HG03025 (cell line): ENCODE results near the gene ADCK1.
"Not testable (repeated sequence)": the region's sequence is repeated elsewhere in the genome, so short reads cannot be mapped to it uniquely, and the experiment has no call there.

Experiments used
- ATAC-seq: cut with Tn5 transposase; IDR thresholded peaks from one replicate; pipeline ENCODE4 v1.9.1; 2021; ENCODE audit warnings: mild to moderate bottlenecking, moderate library complexity; ENCODE audit not compliant: unreplicated experiment, low FRiP score

The ADCK1 gene

DNA sequence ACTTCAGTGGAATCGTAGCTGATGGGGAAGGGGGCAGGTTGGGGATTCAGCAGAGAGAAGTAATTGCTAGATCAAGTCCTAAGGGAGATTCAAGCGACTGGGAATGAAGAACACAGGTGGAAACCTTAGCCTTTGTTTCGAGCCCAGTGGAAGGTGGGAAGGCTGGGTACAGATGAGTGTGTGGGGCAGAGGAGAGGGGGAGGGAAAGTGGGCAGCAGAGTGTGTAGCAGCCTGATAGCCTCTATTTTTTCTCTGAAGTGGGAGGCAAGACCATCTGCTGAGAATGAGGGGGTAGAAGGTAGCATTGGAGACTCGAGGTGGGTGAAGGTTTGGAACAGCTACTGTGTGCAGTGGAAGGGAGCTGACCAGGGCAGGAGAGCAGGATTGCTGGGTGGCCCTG is 91.0 kb downstream of the ADCK1 start:
- no peak for ATAC-seq

DNA sequence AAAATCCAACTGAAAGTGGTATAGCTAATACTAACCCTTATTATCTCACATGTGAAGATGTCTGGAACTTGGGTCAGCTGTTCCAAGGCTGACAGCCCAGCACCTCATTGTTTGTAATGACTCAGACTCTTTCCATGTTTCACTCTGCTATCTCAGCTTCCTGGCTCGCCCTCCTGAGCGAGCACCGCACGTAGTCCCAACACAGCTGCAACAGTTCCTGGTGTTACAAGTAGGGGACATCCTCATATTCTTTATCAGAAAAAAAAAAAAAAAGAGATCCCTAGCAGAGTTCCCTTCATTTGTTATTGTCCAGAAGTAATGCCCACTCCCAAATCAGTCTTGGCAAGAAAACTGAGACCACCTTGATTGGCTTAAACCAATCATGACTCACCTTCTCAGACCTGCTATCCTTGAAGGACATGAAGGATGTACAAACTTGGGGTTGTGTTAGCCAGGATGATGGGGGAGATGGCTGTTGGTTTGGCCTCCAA is 92.5 kb downstream of the ADCK1 start:
- ATAC-seq, result no peak

DNA sequence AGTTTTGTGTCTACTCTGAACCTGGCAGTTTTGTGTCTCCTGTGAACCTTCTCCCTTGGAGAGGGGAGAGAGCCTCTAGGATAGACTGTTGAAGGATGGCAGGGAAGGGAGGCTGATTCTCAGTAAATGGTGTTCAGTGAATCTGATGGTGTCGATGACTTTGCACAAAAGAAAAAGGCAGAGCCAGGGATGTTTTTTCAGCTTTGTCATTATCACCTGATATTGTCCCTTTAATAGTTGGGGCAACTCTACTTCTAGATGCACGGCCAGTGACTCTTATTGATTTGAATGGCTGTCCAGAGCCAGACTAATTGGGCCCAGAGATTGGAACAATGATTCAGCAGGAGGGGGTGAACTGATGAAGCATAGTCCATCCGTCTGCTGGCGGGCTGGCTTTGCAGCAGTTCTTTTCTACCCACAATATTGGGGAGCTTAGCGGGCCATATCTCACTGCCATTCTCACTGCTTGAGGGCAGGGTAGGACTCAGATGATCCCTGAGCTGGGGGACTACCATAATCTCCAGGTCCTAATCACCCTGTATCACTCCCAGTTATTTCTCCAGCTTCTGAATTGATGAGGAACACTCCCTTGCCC is 93.1 kb downstream of the ADCK1 start:
- ATAC-seq, result no peak

DNA sequence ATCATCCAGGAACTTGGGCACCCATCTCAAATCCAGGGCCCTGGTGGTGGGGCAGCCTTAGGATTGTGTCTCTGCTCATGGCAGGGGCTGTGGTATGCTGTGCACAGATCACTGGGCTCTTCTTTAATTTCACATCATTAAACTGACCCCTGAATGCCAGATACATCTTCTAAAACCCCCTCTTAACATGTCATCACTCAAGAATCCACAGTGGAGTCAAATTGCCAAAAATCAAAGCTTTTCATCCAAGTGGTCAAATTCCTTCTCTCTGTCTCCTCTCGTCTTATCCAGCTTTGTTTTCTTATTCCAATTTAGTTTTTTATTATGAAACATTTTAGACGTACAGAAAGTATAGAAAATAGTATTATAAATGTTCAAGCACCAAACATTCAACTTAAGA is 97.5 kb downstream of the ADCK1 start:
- ATAC-seq, result no peak

DNA sequence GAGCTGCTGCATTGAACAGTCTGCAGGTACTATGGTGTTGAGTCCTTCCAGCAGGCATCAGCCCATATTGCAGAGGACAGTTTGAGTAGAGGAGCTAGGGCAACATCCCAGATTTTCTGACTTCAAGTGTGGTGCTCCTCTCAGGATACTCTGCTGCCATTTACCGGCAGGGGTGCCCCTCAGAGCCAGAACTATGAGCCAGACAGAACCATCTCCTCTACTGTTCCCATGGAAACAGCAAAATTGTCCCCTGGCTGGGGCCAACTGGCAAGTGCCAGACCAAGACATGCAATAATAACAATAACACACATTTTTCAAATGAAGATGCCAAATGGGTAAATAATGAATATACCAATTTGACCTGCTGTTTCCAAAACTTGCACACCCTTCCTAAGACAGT is 102.9 kb downstream of the ADCK1 start:
- ATAC-seq, result no peak

DNA sequence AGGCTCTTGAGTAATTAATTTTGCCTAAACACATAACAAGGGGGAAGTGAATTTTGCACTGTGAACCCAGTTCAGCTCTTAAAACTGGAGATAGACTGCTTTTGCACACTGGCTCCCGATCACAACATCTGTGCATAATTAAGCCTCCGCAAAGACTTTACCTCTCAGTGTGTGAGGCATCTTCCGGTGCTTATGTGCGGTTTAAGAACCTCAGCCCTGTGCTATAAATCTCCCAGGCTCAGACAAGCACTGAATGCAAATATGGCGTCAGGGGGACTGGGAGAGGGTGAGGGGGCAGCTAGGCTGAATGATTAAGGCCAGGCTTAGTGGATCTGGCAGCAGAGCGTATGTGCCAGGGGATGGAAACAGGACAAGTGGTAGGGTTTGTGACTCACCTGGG is 103.3 kb downstream of the ADCK1 start:
- ATAC-seq, result no peak

DNA sequence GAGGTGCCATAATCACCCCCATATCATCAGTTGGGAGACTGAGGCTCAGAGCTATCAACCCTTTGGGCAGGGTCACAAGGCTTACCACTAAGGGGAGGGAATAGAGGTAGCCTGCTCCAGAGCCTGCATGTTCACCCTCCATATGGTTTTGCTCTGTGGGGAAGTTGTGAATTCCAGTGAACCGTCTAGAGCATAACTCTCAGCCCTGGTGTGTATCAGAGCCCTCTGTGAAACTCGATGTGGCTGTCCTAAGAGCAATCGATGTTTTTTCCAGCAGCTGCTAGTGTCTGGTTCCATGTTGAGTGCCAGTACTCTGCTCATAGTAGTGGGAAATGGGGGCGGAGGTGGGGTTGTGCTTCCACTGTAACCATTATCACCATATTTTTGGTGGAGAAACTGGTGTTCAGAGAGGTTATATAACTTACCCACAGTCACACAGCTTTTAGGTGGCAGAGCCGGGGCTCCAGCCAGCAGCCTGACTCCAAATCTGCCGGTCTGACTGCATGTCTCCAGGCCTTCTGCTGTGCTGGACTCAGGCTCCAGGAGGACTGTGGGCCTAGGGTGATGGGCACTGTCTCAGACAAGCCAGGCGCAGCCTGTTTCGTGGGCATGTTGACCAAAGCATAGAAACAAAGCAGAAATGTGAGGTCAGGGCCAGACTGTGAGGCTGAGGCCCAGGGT is 104.2 kb downstream of the ADCK1 start:
- no peak for ATAC-seq

DNA sequence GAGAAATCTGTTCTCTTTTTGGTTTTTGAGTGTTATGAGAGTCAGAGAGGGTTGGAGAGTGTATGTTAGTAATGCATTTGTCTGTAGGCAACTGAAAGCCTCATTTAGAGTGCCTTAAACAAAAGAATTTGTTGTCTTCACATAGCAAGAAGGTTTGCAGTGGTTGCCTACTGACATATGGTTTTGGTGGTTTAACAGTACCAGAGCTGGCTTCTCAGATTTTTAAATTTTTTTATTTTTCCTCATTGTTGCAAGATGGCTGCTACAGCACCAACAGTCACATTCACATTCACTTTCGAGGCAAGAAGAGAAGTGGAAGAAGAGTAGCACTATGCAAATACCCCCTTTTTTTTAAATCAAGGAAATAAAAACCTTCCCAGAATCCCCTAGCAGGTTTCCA is 106.5 kb downstream of the ADCK1 start:
- ATAC-seq, result no peak

DNA sequence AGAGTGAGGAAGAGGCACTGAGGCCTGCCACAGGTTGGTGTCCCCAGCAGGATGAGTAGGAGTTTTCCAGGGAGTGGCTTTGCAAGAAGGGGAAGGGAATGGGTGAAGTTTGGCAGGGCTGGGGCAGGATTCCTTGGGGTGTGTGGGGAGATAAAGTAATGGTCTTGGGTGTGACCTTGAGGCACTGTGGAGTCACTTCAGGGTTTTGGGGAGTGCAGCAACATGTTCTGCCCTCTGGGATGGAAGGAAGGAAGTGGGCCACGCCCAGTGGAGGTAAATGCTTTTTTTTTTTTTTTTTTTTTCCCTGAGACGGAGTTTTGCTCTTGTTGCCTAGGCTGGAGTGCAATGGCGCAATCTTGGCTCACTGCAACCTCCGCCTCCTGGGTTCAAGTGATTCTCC is 108.9 kb downstream of the ADCK1 start:
- ATAC-seq, result no peak

DNA sequence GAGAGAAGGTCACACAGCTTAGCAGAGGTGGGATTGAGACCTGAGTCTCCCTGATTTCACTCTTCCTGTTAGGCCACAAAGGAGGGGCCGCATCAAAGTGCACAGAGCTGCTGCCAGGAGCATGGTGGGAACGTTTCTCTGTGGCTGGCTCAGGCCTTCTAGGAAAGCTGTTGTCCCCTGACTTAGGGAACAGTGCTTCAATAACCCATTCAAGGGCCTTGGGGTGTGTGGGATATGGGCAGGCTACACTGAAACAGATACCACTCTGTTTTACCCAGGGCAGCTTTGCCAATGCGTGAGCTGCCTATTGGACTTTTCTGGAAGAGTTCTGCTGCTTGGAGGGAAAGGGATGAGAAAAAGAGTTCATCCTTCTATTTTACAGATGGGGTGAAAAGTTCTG is 110.0 kb downstream of the ADCK1 start:
- ATAC-seq, result no peak

DNA sequence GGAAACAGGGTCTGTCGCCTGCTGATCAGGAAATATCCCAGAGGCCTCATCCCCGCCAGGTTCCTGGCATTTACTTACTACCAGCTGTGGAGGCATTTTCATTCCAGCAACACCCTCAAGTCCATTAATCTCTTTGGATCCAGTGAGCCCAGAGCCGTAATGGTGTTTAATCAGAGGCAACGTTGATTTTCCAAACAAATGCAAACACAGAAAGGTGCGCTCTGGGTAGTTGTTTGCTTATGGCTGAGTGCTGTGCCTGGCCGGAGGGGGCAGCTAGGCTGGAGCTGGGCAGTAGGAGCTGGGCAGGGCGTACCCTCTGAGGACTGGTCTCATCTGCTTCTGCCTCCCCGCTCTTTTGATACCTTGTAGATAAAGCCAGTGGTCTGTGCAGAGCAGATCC is 110.6 kb downstream of the ADCK1 start:
- no peak for ATAC-seq

DNA sequence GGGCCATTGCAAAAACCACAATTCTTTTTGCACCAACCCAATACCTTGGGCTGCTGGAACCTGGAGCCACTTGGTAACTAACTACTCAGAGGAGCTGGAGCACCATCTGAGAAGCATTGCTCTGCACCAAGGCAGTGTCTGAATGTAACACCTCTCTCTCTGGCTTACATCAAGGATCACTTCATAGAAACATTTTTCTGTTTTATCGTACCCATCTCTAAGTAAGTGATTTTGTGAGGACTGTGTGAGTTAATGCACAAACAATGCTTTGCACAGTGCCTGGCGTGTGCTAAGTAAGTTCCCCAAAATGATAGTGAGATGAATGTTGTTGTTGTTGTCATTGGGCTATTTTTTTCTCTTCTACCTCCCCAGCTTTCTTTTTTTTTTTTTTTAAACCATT is 111.4 kb downstream of the ADCK1 start:
- no peak for ATAC-seq

DNA sequence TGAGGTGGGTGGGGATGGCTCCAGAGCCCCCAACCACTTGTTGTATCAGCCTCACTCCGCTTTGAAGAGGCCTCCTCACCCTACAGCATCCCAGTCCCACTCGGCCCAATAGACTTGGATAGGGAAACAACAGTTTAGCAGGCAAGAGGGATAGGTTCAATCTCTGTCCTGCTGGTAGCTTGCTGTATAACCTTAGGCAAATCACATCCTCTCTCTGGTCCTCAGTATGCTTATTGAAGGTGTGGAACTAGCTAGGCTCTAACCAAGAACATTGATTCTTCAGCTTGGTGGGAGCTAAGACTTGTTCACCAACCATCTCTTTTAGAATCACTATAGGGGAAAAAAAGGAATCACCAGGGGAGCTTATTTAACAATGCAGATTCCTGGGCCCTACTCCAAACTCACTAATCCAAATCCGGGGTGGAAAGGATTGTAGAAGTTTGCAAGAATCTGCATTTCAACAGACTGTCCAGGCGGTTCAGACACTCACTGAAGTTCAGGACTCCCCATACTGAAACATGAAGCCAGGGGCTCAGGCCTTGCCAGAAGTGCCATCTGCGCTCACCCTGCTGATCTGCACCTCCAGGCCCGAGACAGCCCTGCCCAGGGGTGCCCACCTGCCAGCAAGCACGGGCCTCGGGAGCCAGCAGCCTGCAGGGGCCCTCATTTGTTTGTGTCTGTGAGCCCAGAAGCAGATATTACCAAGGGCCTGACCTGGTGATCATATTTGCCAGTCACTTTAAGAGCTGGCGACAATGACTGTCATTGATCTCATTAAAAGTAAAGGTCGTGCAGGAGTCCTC is 113.0 kb downstream of the ADCK1 start:
- ATAC-seq, result no peak

DNA sequence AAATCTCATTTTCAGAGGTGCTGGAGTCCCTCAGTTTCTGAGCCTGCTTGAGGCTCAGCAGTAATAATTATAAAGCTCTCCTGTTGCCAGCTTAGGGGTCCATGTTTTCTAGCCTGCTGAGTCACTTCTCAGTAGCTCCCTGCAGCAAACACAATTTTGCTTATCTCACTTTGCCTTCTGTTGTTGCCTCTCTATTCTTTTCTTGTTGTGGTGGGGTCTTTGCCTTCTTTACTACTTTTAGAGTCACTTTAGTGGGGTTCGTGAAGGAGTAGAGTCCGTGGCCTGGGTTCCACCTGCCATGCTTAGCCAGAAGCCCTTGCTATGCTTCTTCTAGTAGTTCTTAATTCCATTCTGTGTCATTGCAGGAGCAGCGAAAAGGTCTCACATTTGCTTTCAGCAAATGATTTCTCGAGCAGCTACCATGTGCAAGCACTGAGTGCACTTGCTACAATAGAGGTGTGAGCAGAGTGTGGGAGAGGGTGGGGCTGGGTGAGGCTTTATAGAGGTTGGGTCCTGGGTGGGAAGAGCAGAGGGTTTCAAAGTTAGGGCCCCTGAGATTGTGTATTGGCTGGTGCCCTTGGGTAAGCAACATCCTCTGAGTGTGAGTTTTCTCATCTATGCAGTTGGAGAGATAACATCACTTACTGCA is 114.3 kb downstream of the ADCK1 start:
- no peak for ATAC-seq

DNA sequence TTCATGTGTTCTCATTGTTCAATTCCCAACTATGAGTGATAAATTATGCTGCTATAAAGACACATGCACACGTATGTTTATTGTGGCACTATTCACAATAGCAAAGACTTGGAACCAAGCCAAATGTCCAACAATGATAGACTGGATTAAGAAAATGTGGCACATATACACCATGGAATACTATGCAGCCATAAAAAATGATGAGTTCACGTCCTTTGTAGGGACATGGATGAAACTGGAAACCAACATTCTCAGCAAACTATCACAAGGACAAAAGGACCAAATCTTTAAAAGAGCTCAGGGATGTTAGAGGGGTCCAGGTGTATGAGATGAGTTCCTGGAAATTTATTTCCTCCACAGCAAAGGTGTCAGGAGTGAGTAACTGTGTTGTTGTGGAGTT is 115.5 kb downstream of the ADCK1 start:
- ATAC-seq, result not testable (repeated sequence)

DNA sequence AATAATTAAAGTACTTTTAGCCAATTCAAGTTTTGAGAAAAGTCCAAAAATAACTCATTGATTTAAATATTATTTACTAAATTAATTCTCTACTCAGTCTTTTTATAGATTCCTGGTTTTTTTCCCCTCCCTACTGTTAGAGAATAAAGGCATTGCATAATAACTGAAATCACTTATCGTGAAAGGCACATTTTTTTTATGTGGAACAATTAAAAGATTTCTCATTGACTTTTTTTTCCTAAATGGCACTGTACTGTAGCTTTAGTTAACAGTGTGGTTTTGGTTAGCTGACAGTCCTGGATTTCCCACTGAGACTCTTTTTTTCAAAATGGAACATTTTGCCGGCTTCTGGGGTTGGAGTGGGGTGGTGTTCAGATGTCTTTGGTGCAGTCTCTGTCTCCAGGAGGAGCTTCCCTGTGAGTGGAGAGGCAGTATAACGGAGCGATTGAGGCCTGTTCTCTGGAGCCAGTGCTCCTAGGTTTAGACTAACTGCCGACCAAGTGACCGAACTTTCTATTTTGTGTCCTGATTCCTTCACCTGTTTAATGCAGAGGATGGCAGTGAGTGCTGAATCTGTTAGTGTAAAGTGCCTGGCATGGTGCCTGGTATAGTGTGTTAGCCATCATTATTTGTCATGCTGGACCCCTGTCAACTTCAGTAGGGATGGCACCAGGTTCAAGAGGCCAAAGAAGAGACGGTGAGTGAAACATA is 117.7 kb downstream of the ADCK1 start:
- no peak for ATAC-seq

DNA sequence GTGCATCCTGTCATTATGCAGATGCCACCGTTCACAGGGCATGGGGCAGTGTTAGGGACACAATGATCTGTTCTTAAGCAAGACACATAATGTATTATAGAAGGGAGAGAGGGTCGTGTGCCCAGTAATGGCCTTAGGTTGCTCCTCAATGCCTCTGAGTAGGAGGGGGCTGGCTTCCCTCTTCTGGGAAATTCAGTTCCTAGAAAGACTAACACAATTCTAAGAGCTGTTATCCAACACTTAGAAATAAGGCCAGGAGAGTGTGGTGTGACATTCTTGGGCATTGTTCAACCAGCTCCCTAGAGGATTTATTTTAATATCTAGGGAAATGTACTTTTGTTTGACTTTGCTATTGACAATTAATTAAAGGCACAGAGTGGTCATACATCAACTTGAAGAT is 118.5 kb downstream of the ADCK1 start:
- no peak for ATAC-seq

DNA sequence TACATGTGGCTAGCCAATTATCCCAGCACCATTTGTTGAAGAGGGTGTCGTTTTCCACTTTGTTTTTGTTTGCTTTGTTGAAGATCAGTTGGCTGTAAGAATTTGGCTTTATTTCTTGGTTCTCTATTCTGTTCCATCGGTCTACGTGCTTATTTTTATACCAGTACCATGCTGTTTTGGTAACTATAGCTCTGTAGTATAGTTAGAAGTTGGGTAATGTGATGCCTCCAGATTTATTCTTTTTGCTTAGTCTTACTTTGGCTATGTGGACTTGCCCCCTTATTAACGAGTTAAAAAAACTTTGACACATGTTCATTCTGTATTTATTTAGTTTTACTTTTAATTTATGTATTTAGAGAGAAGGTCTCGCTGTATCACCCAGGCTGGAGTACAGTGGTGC is 120.4 kb downstream of the ADCK1 start:
- no peak for ATAC-seq

DNA sequence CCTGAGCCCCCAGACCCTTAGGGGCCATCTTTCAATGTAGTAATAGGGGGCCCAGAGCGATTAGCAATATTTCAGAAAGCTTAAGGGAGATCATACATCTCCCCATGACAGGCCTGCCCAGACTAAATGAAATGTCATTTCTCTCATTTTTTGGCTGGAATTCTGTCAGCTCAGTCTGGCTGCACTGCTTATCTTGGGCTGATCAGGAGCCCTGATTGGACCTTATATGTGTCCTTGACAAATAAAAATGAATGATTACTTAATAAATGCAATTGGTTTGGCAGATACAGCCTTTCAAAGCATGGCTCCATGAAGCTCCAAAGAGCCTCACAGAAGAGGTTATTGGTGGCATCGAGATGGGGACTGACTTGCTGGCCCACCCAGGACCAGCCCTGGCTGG is 121.9 kb downstream of the ADCK1 start:
- ATAC-seq, result no peak

DNA sequence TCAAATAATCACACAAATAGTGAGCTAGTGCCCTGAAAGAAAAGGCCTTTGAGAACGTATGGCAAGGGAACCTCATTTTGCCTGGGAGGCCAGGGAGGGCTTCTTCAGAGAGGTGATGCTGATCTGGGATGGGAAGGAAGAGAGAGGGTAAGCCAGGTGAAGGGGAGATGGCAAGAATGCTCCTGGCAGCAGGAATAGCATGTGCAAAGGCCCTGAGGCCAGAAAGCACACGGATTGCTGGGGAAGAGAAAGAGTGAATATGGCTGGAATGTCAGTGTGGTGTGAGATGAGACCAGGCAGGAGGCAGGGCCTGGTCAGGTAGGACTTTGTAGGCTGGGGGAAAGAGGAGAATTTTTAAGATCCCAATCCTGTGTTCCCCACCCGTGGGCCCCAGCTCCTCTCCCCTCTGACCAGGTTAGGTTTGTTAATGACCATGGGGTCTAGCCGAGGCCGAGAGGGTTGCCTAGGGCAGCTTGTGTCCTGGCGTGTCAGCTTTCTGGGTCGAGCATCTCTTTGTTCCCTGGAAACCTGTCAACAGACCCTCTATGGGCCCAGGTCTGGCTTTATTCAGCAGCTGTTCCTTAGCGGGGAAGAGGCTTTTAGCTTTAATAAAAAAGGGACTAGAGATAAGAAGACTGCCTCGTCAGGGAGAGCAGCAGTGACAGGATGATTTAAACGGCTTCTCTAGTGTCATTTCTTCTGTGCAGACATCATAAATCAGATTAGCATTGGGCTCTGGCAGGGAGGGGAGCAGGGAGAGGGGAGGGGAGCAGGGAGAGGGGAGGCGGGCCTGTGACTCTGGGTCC is 123.4 kb downstream of the ADCK1 start:
- no peak for ATAC-seq
